GM19193 (cell line): ENCODE measurements around the gene IL17RA.

ENCODE experiments used
- POLR2A ChIP-seq: IDR thresholded peaks from 4 replicates; pipeline ENCODE4 v1.6.1; 2011; ENCODE audit not compliant: insufficient read depth, insufficient read length; ENCODE audit errors: extremely low read depth

IL17RA gene, protein sequence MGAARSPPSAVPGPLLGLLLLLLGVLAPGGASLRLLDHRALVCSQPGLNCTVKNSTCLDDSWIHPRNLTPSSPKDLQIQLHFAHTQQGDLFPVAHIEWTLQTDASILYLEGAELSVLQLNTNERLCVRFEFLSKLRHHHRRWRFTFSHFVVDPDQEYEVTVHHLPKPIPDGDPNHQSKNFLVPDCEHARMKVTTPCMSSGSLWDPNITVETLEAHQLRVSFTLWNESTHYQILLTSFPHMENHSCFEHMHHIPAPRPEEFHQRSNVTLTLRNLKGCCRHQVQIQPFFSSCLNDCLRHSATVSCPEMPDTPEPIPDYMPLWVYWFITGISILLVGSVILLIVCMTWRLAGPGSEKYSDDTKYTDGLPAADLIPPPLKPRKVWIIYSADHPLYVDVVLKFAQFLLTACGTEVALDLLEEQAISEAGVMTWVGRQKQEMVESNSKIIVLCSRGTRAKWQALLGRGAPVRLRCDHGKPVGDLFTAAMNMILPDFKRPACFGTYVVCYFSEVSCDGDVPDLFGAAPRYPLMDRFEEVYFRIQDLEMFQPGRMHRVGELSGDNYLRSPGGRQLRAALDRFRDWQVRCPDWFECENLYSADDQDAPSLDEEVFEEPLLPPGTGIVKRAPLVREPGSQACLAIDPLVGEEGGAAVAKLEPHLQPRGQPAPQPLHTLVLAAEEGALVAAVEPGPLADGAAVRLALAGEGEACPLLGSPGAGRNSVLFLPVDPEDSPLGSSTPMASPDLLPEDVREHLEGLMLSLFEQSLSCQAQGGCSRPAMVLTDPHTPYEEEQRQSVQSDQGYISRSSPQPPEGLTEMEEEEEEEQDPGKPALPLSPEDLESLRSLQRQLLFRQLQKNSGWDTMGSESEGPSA

GRCh38 chr22:17084554-17085276 lies at the start of gene IL17RA:
Gene IL17RA, plus strand, starts transcription at chr22:17085000. Its CDS starts 92 bp downstream, at chr22:17085092.
- peak; percentile 76 for TF ChIP-seq POLR2A

DNA sequence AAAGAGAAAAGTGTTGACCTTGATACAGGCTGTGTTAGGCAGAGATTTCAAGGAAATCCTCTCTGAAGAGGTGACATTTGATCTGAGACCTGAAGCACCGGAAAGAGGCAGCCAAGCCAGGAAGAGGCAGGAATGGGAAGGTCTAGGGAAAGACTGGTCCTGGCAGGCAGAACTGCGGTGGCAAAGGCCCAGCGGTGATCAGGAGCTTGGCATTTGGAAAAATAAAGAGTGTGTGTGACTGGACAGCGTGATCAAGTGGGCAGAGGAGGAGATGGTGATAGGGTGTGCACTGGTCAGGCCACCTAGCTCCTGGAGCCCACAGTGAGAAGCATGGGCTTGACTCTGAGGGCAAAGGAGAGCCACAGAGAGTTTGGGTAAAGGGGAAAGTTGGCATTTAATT lies 49.6 kb upstream of the IL17RA start:
- TF ChIP-seq POLR2A, result no peak

GRCh38 chr22:17043521-17043920 lies 41.3 kb upstream of the IL17RA start:
- TF ChIP-seq POLR2A, result no peak

DNA sequence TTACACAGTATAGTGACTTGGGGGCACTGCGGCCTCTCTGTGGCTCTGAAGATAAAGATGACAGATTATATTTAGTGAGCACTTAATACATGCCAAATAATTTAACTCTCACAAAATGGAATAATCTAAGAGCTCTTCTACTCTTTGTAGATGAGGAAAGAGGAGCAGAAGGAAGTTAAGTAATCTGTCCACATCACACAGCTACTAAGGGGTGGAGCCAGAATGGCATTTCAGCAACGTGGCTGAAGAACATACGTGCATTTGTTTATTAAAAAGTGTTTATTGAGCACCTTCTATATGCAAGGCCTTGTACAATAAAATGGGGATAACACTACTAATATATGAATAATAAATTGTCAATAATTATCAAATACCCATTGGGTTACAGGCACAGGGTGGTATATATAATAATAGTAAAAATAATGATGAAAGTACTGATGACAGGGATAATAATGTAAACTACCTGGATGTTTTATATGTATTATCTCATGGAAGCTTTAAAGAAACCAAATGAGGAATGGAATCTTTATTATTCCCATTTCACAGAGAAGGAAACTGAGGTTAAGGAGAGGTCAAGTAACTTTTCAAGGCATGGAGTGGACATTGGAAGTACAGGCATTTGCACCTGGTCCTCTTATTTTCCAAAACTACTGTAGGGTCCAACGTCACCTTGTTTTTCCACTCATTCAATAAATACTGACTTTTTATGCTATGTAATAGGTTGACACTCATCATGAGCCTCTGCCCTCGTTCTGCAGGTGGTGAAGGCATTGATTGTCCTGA lies 38.0 kb upstream of the IL17RA start:
- TF ChIP-seq POLR2A, result no peak

DNA sequence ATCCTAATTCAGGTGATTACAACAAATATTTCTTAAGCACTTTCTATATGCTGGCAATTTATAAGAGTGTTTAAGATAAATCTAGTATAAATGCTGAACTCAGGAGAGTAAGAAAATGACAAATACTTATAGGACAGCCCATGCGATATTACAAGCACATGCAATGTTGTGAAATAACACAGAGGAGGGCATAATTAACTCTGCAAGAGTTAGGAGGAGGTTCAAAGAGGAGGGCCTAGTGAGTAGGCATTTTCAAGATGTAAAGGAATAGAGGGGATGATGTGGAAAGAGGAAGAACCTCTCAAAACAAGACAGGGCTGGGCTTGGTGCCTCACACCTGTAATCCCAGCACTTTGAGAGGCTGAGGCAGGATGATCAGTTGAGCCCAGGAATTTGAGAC lies 37.1 kb upstream of the IL17RA start:
- TF ChIP-seq POLR2A, result no peak

GRCh38 chr22:17056058-17056457 lies 28.7 kb upstream of the IL17RA start:
- no peak for TF ChIP-seq POLR2A

GRCh38 chr22:17056807-17057206 lies 28.0 kb upstream of the IL17RA start:
- no peak for TF ChIP-seq POLR2A

DNA sequence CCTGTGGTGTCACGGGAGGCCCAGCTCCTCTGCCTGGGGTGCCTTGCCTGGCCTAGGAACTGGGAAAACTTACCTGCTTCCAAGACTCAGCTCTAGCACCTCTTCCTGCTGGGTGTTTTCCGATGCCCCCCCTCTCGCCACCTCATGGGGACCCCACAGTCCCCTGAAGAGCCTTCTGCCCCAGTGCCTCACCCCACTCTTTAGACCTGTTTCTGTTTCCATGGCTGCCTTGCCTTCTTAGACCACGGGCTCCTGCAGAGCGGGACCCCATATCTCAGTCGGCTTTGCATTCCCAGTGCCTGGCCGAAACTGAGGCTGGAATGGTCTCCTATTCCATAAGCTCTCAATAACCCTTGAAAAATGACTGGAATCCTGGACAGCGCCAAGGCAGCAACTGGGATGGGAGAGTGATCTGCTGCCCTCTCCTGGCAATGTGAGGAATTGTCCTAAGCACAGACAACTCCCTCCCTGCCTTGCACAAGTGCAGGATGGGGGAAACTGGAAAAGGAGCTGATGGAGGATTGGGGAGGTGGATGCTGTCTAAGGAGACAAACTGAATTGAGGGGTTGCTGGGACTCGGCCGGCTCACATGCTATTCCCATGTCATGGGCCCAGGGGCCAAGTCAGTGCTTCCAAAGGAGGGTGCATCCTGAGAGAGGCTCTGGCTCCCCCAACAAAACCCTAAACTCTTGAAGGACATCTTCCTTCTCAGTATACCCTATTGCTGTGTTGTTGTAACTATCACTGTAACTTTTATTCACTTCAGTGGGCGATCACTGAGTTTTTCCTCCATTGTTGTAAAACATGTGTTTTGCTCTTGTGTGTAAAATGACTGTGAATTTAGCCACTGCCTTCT lies 26.6 kb upstream of the IL17RA start:
- TF ChIP-seq POLR2A, result no peak

GRCh38 chr22:17060126-17060525 lies 24.7 kb upstream of the IL17RA start:
- no peak for TF ChIP-seq POLR2A

GRCh38 chr22:17063411-17064106 lies 21.2 kb upstream of the IL17RA start:
- TF ChIP-seq POLR2A, result no peak

DNA sequence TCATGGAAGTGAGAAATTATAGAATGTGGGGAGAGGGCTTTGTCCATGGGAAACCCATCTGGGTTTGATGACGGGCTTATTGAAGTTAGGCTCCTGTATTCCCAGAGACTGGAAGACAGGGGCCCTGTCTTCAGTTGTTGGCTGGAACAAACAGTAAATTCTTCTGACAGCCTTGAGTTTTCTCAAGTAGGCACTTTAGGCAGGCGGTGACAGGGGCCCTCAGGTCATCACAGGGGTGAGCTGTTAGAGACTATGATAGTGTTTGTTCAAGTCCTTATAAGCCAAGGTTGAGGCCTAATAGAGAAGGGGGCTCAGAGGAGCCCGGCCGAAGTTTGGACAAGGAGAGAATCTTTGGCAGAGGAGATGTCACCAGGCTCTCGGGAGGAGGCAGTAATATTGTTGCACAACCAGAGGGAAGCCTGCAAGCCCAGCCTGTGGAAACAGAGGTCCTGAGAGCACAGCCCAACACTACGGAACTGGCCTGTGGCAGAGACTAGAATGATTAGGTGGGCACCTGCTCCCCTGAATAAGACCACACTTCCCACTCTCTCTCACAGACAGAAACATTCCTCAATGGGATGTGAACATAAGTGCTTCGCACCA lies 20.2 kb upstream of the IL17RA start:
- TF ChIP-seq POLR2A, result no peak

DNA sequence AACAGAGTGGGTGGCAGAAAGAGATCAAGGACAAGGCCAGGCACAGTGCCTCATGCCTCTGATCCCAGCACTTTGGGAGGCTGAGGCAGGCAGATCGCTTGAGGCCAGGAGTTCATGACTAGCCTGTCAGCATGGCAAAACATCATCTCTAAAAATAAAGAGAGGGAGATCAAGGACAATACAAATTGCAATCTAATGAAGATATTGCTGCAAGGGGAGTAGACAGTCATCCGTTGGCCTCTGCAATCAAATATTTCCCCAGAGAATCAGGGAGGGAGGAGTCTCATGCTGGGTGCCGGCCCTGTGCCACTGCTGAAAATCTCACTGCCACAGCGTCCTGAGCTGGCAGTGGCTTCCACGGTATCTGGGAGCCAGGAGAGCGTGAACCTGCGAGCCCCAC lies 19.4 kb upstream of the IL17RA start:
- TF ChIP-seq POLR2A, result no peak
